SK-N-SH treated with all-trans-retinoic acid at 6 μM for 48 hours (cell line): Measurements from ENCODE around the gene ROBO2.

Experiments used
- ATAC-seq: fragments of 200-7000 bp; cut with Tn5 transposase; 3 replicates; pipeline ENCODE4 v1.9.1; 2020; ENCODE audit warnings: mild to moderate bottlenecking, moderate library complexity
- BACH2 ChIP-seq: fragments of 250-450 bp; sonication (Bioruptor Pico); IDR thresholded peaks from 2 replicates; pipeline ENCODE4 v1.9.0; 2021; ENCODE audit warnings: mild to moderate bottlenecking, borderline replicate concordance
- CSDC2 ChIP-seq: fragments of 250-450 bp; sonication (Bioruptor Pico); IDR thresholded peaks from 2 replicates; pipeline ENCODE4 v1.5.0; 2020; ENCODE audit warnings: mild to moderate bottlenecking, moderate library complexity
- ESRRG ChIP-seq: fragments of 250-450 bp; sonication (Bioruptor Pico); IDR thresholded peaks from 2 replicates; pipeline ENCODE4 v1.6.1; 2021; ENCODE audit warnings: mild to moderate bottlenecking
- ISL1 ChIP-seq: fragments of 250-450 bp; sonication (Bioruptor Pico); IDR thresholded peaks from 2 replicates; pipeline ENCODE4 v2.1.2; 2022; ENCODE audit warnings: mild to moderate bottlenecking, moderate library complexity
- PPARA ChIP-seq: fragments of 250-450 bp; sonication (Bioruptor Pico); IDR thresholded peaks from 2 replicates; pipeline ENCODE4 v1.5.0; 2020; ENCODE audit warnings: mild to moderate bottlenecking, borderline replicate concordance
- RARB ChIP-seq: fragments of 250-450 bp; sonication (Bioruptor Pico); IDR thresholded peaks from 2 replicates; pipeline ENCODE4 v1.8.0; 2021; ENCODE audit warnings: mild to moderate bottlenecking, moderate library complexity
- SNAI2 ChIP-seq: fragments of 250-450 bp; sonication (Bioruptor Pico); IDR thresholded peaks from 2 replicates; pipeline ENCODE4 v1.5.0; 2020; ENCODE audit warnings: mild to moderate bottlenecking, moderate library complexity
- TCF4 ChIP-seq: fragments of 250-450 bp; sonication (Bioruptor Pico); IDR thresholded peaks from 2 replicates; pipeline ENCODE4 v1.8.0; 2021; ENCODE audit warnings: mild to moderate bottlenecking, moderate library complexity, borderline replicate concordance
- TOX ChIP-seq: fragments of 250-450 bp; sonication (Bioruptor Pico); IDR thresholded peaks from 2 replicates; pipeline ENCODE4 v1.8.0; 2021; ENCODE audit warnings: mild to moderate bottlenecking, moderate library complexity, borderline replicate concordance
- ZC3H10 ChIP-seq: fragments of 250-450 bp; sonication (Bioruptor Pico); IDR thresholded peaks from 2 replicates; pipeline ENCODE4 v1.5.1; 2021; ENCODE audit warnings: mild to moderate bottlenecking, moderate library complexity
- ZFP3 ChIP-seq: fragments of 250-450 bp; sonication (Bioruptor Pico); IDR thresholded peaks from 2 replicates; pipeline ENCODE4 v1.5.0; 2020; ENCODE audit warnings: mild to moderate bottlenecking, moderate library complexity
- ZNF565 ChIP-seq: fragments of 450-650 bp; formaldehyde crosslinking; conservative IDR thresholded peaks from 2 replicates; pipeline ENCODE4 v1.5.0; 2020; ENCODE audit warnings: low read depth, mild to moderate bottlenecking, moderate library complexity
- ZNF70 ChIP-seq: fragments of 450-650 bp; formaldehyde crosslinking; IDR thresholded peaks from 2 replicates; pipeline ENCODE4 v1.5.0; 2020; ENCODE audit warnings: mild to moderate bottlenecking, moderate library complexity
- TF ChIP-seq, protein P1 (sequence below): fragments of 250-450 bp; sonication (Bioruptor Pico); IDR thresholded peaks from 2 replicates; pipeline ENCODE4 v1.5.1; 2020; ENCODE audit warnings: low read depth, mild to moderate bottlenecking, moderate library complexity
- TF ChIP-seq, protein P2 (sequence below): fragments of 250-450 bp; sonication (Bioruptor Pico); IDR thresholded peaks from 2 replicates; pipeline ENCODE4 v1.8.0; 2020; ENCODE audit warnings: mild to moderate bottlenecking, moderate library complexity, borderline replicate concordance
- TF ChIP-seq, protein P3 (sequence below): fragments of 250-450 bp; sonication (Bioruptor Pico); IDR thresholded peaks from 2 replicates; pipeline ENCODE4 v1.8.0; 2021; ENCODE audit warnings: low read depth, mild to moderate bottlenecking, moderate library complexity, borderline replicate concordance
- TF ChIP-seq, protein P4 (sequence below): fragments of 250-450 bp; sonication (Bioruptor Pico); IDR thresholded peaks from 2 replicates; pipeline ENCODE4 v1.5.1; 2021; ENCODE audit warnings: mild to moderate bottlenecking, moderate library complexity
- TF ChIP-seq, protein P5 (sequence below): fragments of 250-450 bp; sonication (Bioruptor Pico); IDR thresholded peaks from 2 replicates; pipeline ENCODE4 v1.5.0; 2020; ENCODE audit warnings: mild to moderate bottlenecking, moderate library complexity

ROBO2 gene

DNA sequence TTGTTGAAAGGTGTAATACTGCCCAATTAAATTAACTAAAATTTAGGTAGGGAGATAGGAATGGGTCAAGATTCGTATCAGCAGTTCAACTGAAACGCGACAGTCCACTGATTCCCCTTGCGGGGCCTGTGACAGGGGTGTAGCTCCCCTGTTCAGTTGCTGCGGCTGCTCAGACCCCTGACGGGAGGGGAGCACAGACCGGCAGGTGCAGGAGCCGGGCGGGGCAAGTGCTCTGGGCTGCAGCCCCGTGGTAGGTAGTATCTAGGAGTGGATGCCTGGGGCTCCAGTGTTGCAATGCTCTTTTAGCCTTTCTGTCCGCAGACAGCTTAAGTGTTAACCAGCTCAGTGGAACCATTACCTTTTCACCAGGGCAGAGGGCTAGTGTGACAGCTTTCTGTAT lies 164.9 kb downstream of the ROBO2 start (continued):
- TF ChIP-seq, protein P1, sequence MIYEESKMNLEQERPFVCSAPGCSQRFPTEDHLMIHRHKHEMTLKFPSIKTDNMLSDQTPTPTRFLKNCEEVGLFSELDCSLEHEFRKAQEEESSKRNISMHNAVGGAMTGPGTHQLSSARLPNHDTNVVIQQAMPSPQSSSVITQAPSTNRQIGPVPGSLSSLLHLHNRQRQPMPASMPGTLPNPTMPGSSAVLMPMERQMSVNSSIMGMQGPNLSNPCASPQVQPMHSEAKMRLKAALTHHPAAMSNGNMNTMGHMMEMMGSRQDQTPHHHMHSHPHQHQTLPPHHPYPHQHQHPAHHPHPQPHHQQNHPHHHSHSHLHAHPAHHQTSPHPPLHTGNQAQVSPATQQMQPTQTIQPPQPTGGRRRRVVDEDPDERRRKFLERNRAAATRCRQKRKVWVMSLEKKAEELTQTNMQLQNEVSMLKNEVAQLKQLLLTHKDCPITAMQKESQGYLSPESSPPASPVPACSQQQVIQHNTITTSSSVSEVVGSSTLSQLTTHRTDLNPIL (CRISPR knock-in tag) = no peak
- no peak for TF ChIP-seq PPARA (CRISPR knock-in tag)
- TF ChIP-seq, protein P2, sequence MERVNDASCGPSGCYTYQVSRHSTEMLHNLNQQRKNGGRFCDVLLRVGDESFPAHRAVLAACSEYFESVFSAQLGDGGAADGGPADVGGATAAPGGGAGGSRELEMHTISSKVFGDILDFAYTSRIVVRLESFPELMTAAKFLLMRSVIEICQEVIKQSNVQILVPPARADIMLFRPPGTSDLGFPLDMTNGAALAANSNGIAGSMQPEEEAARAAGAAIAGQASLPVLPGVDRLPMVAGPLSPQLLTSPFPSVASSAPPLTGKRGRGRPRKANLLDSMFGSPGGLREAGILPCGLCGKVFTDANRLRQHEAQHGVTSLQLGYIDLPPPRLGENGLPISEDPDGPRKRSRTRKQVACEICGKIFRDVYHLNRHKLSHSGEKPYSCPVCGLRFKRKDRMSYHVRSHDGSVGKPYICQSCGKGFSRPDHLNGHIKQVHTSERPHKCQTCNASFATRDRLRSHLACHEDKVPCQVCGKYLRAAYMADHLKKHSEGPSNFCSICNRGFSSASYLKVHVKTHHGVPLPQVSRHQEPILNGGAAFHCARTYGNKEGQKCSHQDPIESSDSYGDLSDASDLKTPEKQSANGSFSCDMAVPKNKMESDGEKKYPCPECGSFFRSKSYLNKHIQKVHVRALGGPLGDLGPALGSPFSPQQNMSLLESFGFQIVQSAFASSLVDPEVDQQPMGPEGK (CRISPR knock-in tag) = no peak
- TF ChIP-seq, protein P3, sequence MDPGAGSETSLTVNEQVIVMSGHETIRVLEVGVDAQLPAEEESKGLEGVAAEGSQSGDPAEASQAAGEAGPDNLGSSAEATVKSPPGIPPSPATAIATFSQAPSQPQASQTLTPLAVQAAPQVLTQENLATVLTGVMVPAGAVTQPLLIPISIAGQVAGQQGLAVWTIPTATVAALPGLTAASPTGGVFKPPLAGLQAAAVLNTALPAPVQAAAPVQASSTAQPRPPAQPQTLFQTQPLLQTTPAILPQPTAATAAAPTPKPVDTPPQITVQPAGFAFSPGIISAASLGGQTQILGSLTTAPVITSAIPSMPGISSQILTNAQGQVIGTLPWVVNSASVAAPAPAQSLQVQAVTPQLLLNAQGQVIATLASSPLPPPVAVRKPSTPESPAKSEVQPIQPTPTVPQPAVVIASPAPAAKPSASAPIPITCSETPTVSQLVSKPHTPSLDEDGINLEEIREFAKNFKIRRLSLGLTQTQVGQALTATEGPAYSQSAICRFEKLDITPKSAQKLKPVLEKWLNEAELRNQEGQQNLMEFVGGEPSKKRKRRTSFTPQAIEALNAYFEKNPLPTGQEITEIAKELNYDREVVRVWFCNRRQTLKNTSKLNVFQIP (CRISPR knock-in tag) = no peak

DNA sequence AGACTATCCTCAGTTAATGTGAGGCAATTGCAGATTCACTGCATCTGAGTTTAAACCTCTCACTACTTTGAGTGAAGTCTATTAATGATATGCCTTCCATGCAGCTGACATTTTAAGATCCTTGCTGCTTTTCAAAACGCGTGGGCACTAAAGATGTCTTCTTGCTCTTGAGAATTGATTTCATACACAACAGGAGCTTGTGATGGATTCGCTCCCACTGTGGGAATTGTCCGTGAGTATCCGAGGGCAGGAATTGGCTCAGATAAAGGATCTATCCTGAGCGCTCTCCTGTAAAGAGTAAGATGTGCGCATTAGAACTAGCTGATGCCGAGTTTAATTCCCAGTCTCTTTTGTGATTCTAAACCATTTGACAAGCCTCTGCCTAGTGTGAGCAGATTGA lies 167.9 kb downstream of the ROBO2 start:
- TF ChIP-seq SNAI2 (CRISPR knock-in tag) = no peak
- no peak for TF ChIP-seq CSDC2 (CRISPR knock-in tag)
- TF ChIP-seq, protein P1 (CRISPR knock-in tag) = no peak
- TF ChIP-seq ZFP3 (CRISPR knock-in tag) = no peak
- no peak for TF ChIP-seq ESRRG (CRISPR knock-in tag)
- TF ChIP-seq ZC3H10 (CRISPR knock-in tag) = no peak
- TF ChIP-seq ISL1 = no peak
- TF ChIP-seq RARB (CRISPR knock-in tag) = no peak
- TF ChIP-seq, protein P4, sequence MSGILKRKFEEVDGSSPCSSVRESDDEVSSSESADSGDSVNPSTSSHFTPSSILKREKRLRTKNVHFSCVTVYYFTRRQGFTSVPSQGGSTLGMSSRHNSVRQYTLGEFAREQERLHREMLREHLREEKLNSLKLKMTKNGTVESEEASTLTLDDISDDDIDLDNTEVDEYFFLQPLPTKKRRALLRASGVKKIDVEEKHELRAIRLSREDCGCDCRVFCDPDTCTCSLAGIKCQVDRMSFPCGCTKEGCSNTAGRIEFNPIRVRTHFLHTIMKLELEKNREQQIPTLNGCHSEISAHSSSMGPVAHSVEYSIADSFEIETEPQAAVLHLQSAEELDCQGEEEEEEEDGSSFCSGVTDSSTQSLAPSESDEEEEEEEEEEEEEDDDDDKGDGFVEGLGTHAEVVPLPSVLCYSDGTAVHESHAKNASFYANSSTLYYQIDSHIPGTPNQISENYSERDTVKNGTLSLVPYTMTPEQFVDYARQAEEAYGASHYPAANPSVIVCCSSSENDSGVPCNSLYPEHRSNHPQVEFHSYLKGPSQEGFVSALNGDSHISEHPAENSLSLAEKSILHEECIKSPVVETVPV (CRISPR knock-in tag) = no peak
- TF ChIP-seq, protein P2 (CRISPR knock-in tag) = no peak
- no peak for TF ChIP-seq TCF4 (CRISPR knock-in tag)
- TF ChIP-seq ZNF565 (CRISPR knock-in tag) = no peak
- no peak for TF ChIP-seq TOX (CRISPR knock-in tag)
- TF ChIP-seq, all 23 proteins: peak for 0

DNA sequence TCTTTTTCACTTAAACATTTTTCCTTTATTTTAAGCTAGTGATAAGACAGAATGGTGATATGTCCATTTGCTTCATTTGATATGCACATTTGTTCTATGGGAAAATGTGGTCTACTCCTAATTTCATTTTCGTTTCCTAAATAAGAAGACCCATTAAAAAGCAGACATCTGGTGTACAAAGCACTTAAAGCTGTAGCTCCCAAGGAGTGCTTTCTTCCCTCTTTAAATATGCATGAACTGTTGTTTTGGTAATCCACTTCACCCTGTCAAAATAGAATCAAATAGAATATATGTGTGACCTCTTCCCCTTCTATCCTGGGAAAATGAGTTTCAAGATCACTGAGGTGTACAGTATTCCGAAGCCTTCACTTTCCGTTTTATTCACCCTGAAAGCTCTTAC lies 182.8 kb downstream of the ROBO2 start:
- no peak for ATAC-seq
- TF ChIP-seq ZNF70 (0 out of 2 replicates have a peak, but pooled peaks have one; percentile 30), SNAI2 (CRISPR knock-in tag) (no peak)
- TF ChIP-seq, all 23 proteins: peak for 1

More for the DNA sequence above, 167.9 kb downstream of the ROBO2 start:
- no peak for ATAC-seq

DNA sequence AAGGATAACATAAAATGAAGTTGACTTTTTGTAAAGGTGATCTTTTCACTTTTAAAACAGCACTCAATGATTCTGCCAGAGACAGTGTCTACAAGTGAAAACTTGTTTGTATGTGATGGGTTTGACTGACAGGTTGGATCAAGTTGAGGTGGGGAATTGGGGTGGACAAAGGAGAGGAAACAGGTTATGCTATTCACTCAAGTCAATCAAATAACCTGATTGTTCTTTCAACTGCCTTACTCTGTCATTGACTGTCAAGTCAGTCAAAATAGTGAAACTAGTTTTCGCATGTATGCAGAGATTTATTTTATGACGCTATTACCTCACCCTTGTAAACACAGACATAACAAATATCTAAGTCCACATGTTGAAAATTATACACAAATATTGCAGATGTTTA lies 187.7 kb downstream of the ROBO2 start:
- no peak for ATAC-seq
- TF ChIP-seq PPARA (CRISPR knock-in tag) = no peak
- TF ChIP-seq TCF4 (CRISPR knock-in tag) = no peak
- TF ChIP-seq, protein P2 (CRISPR knock-in tag) = no peak
- TF ChIP-seq CSDC2 (CRISPR knock-in tag) = no peak
- TF ChIP-seq, protein P5, sequence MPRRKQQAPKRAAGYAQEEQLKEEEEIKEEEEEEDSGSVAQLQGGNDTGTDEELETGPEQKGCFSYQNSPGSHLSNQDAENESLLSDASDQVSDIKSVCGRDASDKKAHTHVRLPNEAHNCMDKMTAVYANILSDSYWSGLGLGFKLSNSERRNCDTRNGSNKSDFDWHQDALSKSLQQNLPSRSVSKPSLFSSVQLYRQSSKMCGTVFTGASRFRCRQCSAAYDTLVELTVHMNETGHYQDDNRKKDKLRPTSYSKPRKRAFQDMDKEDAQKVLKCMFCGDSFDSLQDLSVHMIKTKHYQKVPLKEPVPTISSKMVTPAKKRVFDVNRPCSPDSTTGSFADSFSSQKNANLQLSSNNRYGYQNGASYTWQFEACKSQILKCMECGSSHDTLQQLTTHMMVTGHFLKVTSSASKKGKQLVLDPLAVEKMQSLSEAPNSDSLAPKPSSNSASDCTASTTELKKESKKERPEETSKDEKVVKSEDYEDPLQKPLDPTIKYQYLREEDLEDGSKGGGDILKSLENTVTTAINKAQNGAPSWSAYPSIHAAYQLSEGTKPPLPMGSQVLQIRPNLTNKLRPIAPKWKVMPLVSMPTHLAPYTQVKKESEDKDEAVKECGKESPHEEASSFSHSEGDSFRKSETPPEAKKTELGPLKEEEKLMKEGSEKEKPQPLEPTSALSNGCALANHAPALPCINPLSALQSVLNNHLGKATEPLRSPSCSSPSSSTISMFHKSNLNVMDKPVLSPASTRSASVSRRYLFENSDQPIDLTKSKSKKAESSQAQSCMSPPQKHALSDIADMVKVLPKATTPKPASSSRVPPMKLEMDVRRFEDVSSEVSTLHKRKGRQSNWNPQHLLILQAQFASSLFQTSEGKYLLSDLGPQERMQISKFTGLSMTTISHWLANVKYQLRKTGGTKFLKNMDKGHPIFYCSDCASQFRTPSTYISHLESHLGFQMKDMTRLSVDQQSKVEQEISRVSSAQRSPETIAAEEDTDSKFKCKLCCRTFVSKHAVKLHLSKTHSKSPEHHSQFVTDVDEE (CRISPR knock-in tag) = no peak
- no peak for TF ChIP-seq RARB (CRISPR knock-in tag)
- TF ChIP-seq, protein P4 (CRISPR knock-in tag) = no peak
- no peak for TF ChIP-seq SNAI2 (CRISPR knock-in tag)
- no peak for TF ChIP-seq BACH2
- no peak for TF ChIP-seq ZNF565 (CRISPR knock-in tag)
- TF ChIP-seq ISL1 = no peak
